Activated naive CD4-positive, alpha-beta T cell treated with anti-CD3 and anti-CD28 coated beads for 36 hours (primary cell): ENCODE results near the gene PADI1. TPM values are rescaled to one million over a fixed set of nuclear protein-coding genes. Genes with fewer than 3 reads are reported as not detected.

Experiments used
- CTCF ChIA-PET: fragments of 350-600 bp; sonication (Branson Sonifier 250); formaldehyde crosslinking; loops from one replicate; lab custom pipeline; 2021; ENCODE audit warnings: antibody characterized with exemption; lab: Charles Lee
- DNase-seq: peaks from one replicate; pipeline ENCODE4 v3.0.0-alpha.2; 2020
- H3K27ac Mint-ChIP-seq: one replicate; pipeline ENCODE4 v1.8.0; 2021; ENCODE audit warnings: mild to moderate bottlenecking, mixed read lengths
- H3K27me3 Mint-ChIP-seq: one replicate; pipeline ENCODE4 v1.8.0; 2021; ENCODE audit warnings: low read depth, mixed read lengths
- H3K36me3 Mint-ChIP-seq: one replicate; pipeline ENCODE4 v1.8.0; 2021; ENCODE audit warnings: low read depth, mixed read lengths
- H3K4me1 Mint-ChIP-seq: one replicate; pipeline ENCODE4 v1.8.0; 2021; ENCODE audit warnings: low read depth, mixed read lengths
- H3K4me3 Mint-ChIP-seq: one replicate; pipeline ENCODE4 v1.8.0; 2021; ENCODE audit warnings: mild to moderate bottlenecking, moderate library complexity, mixed read lengths
- H3K9me3 Mint-ChIP-seq: one replicate; pipeline ENCODE4 v1.8.0; 2021; ENCODE audit warnings: mixed read lengths
- intact Hi-C: fragments of 100-400 bp; cut with micrococcal nuclease; formaldehyde crosslinking; loops from one replicate; pipeline ENCODE4 v1.15.1; 2023
- total RNA-seq, 2 experiments: library from RNA; stranded (reverse); gene quantifications; one replicate each; pipeline ENCODE4 v1.2.3, GENCODE V29; 2021

Gene PADI1
- total RNA-seq, 2 experiments from 2014 or later: not detected

GRCh38 chr1:17215545-17215890 lies 10.6 kb downstream of the PADI1 start:
- Mint-ChIP-seq H3K27me3 (peaks cover 17% of the 10 kb centered on the region), H3K27ac (no peak overlapping the region), H3K4me3 (no peak overlapping the region), H3K36me3 (no peaks in the 10 kb centered on the region), H3K9me3 (no peaks in the 10 kb centered on the region), H3K4me1 (peaks cover 28% of the 10 kb centered on the region)
- intact Hi-C loops: no loop called here
- CTCF ChIA-PET: no interaction called here
- DNase-seq: no peak

GRCh38 chr1:17216078-17216477 lies 11.2 kb downstream of the PADI1 start:
- Mint-ChIP-seq H3K27me3 (peaks cover 17% of the 10 kb centered on the region), H3K9me3 (no peaks in the 10 kb centered on the region), H3K36me3 (no peaks in the 10 kb centered on the region), H3K4me3 (no peak overlapping the region), H3K27ac (no peak overlapping the region), H3K4me1 (peaks cover 28% of the 10 kb centered on the region)
- CTCF ChIA-PET: interaction anchor here (0.6 kb wide), 1 partner anchor 139 kb away, joined by 3 read pairs; no protein-coding TSS in a partner anchor
- no peak for DNase-seq
- intact Hi-C loops: no loop called here

GRCh38 chr1:17217607-17218006 lies 12.7 kb downstream of the PADI1 start:
- Mint-ChIP-seq H3K9me3 (no peaks in the 10 kb centered on the region), H3K36me3 (no peaks in the 10 kb centered on the region), H3K4me1 (peaks cover 18% of the 10 kb centered on the region), H3K27me3 (peaks cover 12% of the 10 kb centered on the region), H3K4me3 (no peak overlapping the region), H3K27ac (no peak overlapping the region)
- intact Hi-C loops: no loop called here
- no peak for DNase-seq
- CTCF ChIA-PET: no interaction called here

GRCh38 chr1:17218939-17219338 lies 14.0 kb downstream of the PADI1 start:
- CTCF ChIA-PET: interaction anchor here (1.2 kb wide), 1 partner anchor 93 kb away, joined by 3 read pairs; no protein-coding TSS in a partner anchor
- Mint-ChIP-seq H3K4me1 (peaks cover 5% of the 10 kb centered on the region), H3K27ac (no peak overlapping the region), H3K9me3 (no peaks in the 10 kb centered on the region), H3K27me3 (peaks cover 3% of the 10 kb centered on the region), H3K4me3 (no peak overlapping the region), H3K36me3 (no peaks in the 10 kb centered on the region)
- DNase-seq: no peak
- intact Hi-C loops: no loop called here

GRCh38 chr1:17220287-17220686 lies 15.4 kb downstream of the PADI1 start:
- Mint-ChIP-seq H3K4me3 (no peak overlapping the region), H3K27ac (no peak overlapping the region), H3K27me3 (peaks cover under 1% of the 10 kb centered on the region), H3K9me3 (no peaks in the 10 kb centered on the region), H3K4me1 (peaks cover 1% of the 10 kb centered on the region), H3K36me3 (no peaks in the 10 kb centered on the region)
- intact Hi-C loops: no loop called here
- CTCF ChIA-PET: no interaction called here
- DNase-seq: no peak

GRCh38 chr1:17222557-17222956 lies 17.6 kb downstream of the PADI1 start:
- CTCF ChIA-PET: interaction anchor here (1.0 kb wide), 1 partner anchor 14 kb away, joined by 3 read pairs; no protein-coding TSS in a partner anchor
- no peaks in the 10 kb centered on the region for H3K27me3 Mint-ChIP-seq

GRCh38 chr1:17224434-17224833 lies 19.5 kb downstream of the PADI1 start:
- no peaks in the 10 kb centered on the region for H3K27me3 Mint-ChIP-seq
- no peaks in the 10 kb centered on the region for H3K9me3 Mint-ChIP-seq
- H3K27ac Mint-ChIP-seq: no peak overlapping the region
- no peak overlapping the region for H3K4me3 Mint-ChIP-seq
- intact Hi-C loops: no loop called here
- CTCF ChIA-PET: interaction anchor here (1.3 kb wide), 1 partner anchor 99 kb away, joined by 3 read pairs; no protein-coding TSS in a partner anchor
- no peaks in the 10 kb centered on the region for H3K4me1 Mint-ChIP-seq
- no peak for DNase-seq
- no peaks in the 10 kb centered on the region for H3K36me3 Mint-ChIP-seq

More at GRCh38 chr1:17222557-17222956, 17.6 kb downstream of the PADI1 start:
- intact Hi-C loops: no loop called here
- no peaks in the 10 kb centered on the region for H3K36me3 Mint-ChIP-seq
- no peak for DNase-seq
- H3K9me3 Mint-ChIP-seq: no peaks in the 10 kb centered on the region
- no peak overlapping the region for H3K4me3 Mint-ChIP-seq
- H3K27ac Mint-ChIP-seq: no peak overlapping the region
- no peaks in the 10 kb centered on the region for H3K4me1 Mint-ChIP-seq

GRCh38 chr1:17225140-17225539 lies 20.2 kb downstream of the PADI1 start:
- DNase-seq: no peak
- no peak overlapping the region for H3K27ac Mint-ChIP-seq
- H3K9me3 Mint-ChIP-seq: no peaks in the 10 kb centered on the region
- H3K27me3 Mint-ChIP-seq: no peaks in the 10 kb centered on the region
- no peaks in the 10 kb centered on the region for H3K36me3 Mint-ChIP-seq
- H3K4me1 Mint-ChIP-seq: no peaks in the 10 kb centered on the region
- intact Hi-C loops: no loop called here
- no peak overlapping the region for H3K4me3 Mint-ChIP-seq
- CTCF ChIA-PET: interaction anchor here (1.3 kb wide), 1 partner anchor 99 kb away, joined by 3 read pairs; no protein-coding TSS in a partner anchor

GRCh38 chr1:17227358-17227915 lies 22.5 kb downstream of the PADI1 start:
- H3K4me1 Mint-ChIP-seq: no peaks in the 10 kb centered on the region
- H3K36me3 Mint-ChIP-seq: no peaks in the 10 kb centered on the region
- intact Hi-C loops: no loop called here
- no peak overlapping the region for H3K4me3 Mint-ChIP-seq
- CTCF ChIA-PET: interaction anchor here (1.3 kb wide), 1 partner anchor 9 kb away, joined by 3 read pairs; no protein-coding TSS in a partner anchor
- H3K9me3 Mint-ChIP-seq: no peaks in the 10 kb centered on the region
- DNase-seq: no peak
- no peak overlapping the region for H3K27ac Mint-ChIP-seq
- H3K27me3 Mint-ChIP-seq: no peaks in the 10 kb centered on the region

GRCh38 chr1:17228619-17229018 lies 23.7 kb downstream of the PADI1 start:
- Mint-ChIP-seq H3K4me1 (no peaks in the 10 kb centered on the region), H3K27ac (no peak overlapping the region), H3K36me3 (no peaks in the 10 kb centered on the region), H3K9me3 (no peaks in the 10 kb centered on the region), H3K27me3 (no peaks in the 10 kb centered on the region), H3K4me3 (no peak overlapping the region)
- intact Hi-C loops: no loop called here
- CTCF ChIA-PET: interaction anchor here (0.6 kb wide), 1 partner anchor 210 kb away, joined by 3 read pairs; no protein-coding TSS in a partner anchor
- DNase-seq: no peak

GRCh38 chr1:17229379-17229778 lies 24.5 kb downstream of the PADI1 start:
- intact Hi-C loops: no loop called here
- CTCF ChIA-PET: interaction anchor here (1.1 kb wide), 1 partner anchor 104 kb away, joined by 3 read pairs; no protein-coding TSS in a partner anchor
- H3K27ac Mint-ChIP-seq: no peak overlapping the region

GRCh38 chr1:17230106-17230505 lies 25.2 kb downstream of the PADI1 start:
- Mint-ChIP-seq H3K36me3 (no peaks in the 10 kb centered on the region), H3K27me3 (no peaks in the 10 kb centered on the region), H3K4me3 (no peak overlapping the region), H3K9me3 (no peaks in the 10 kb centered on the region), H3K27ac (no peak overlapping the region), H3K4me1 (no peaks in the 10 kb centered on the region)
- intact Hi-C loops: loop anchor here (10.0 kb wide), 1 partner anchor 265 kb away; no protein-coding TSS in a partner anchor
- DNase-seq: no peak
- CTCF ChIA-PET: interaction anchor here (1.1 kb wide), 1 partner anchor 105 kb away, joined by 3 read pairs; no protein-coding TSS in a partner anchor

More at GRCh38 chr1:17229379-17229778, 24.5 kb downstream of the PADI1 start:
- DNase-seq: no peak
- no peaks in the 10 kb centered on the region for H3K27me3 Mint-ChIP-seq
- no peak overlapping the region for H3K4me3 Mint-ChIP-seq
- no peaks in the 10 kb centered on the region for H3K9me3 Mint-ChIP-seq
- H3K4me1 Mint-ChIP-seq: no peaks in the 10 kb centered on the region
- H3K36me3 Mint-ChIP-seq: no peaks in the 10 kb centered on the region
